Tibial nerve (tissue), 4 donors: ENCODE results near the gene FGF5. TPM values are rescaled to one million over a fixed set of nuclear protein-coding genes. Genes with fewer than 3 reads are reported as not detected.
"Not testable (repeated sequence)": the region's sequence is repeated elsewhere in the genome, so short reads cannot be mapped to it uniquely, and the experiment has no call there.

Source experiments
- DNase-seq, 2 donors: peaks; one replicate each; pipeline ENCODE4 v3.0.0-alpha.2; 2019; ENCODE audit warnings: low spot score in 2 of 2
- H3K27ac ChIP-seq, 4 donors: fragments of 200-600 bp; sonication (generic) in 3 of 4; one replicate each; pipeline ENCODE4 v1.5.1; 2017 to 2019; ENCODE audit warnings: mild to moderate bottlenecking in 1 of 4
- H3K27me3 ChIP-seq, 2 donors: fragments of 200-600 bp; sonication (generic) in 1 of 2; one replicate each; pipeline versions ENCODE4 v1.5.1 to v1.6.0; 2017 to 2019
- H3K36me3 ChIP-seq, 3 donors: fragments of 200-600 bp; sonication (generic); one replicate each; pipeline ENCODE4 v1.5.1; 2018 to 2019
- H3K4me1 ChIP-seq, 4 donors: fragments of 200-600 bp; sonication (generic) in 3 of 4; one replicate each; pipeline ENCODE4 v1.5.1; 2017 to 2019
- H3K4me3 ChIP-seq, 4 donors: fragments of 200-600 bp; sonication (generic) in 3 of 4; one replicate each; pipeline ENCODE4 v1.5.1; 2017 to 2019; ENCODE audit warnings: mild to moderate bottlenecking in 1 of 4, moderate library complexity in 1 of 4
- H3K9me3 ChIP-seq, 4 donors: fragments of 200-600 bp; sonication (generic) in 3 of 4; one replicate each; pipeline ENCODE4 v1.5.1; 2017 to 2019
- CTCF ChIP-seq, 5 experiments: fragments of 200-600 bp in 3 of 5; fragments of 450-650 bp in 2 of 5; sonication (generic) in 3 of 5; IDR thresholded peaks; one replicate each; pipeline ENCODE4 v1.5.1; 2016 to 2019; ENCODE audit warnings: antibody characterized with exemption in 5 of 5, mild to moderate bottlenecking in 3 of 5, moderate library complexity in 2 of 5
- EP300 ChIP-seq, 2 donors: sonication (generic); formaldehyde crosslinking; IDR thresholded peaks; one replicate each; pipeline ENCODE4 v1.6.1; 2017; ENCODE audit warnings: antibody characterized with exemption in 2 of 2, mild to moderate bottlenecking in 1 of 2
- POLR2A ChIP-seq, 2 donors: fragments of 450-650 bp; IDR thresholded peaks; one replicate each; pipeline ENCODE4 v1.6.1; 2017; ENCODE audit warnings: antibody characterized with exemption in 2 of 2, mild to moderate bottlenecking in 2 of 2, moderate library complexity in 2 of 2
- WGBS, 2 donors: methylation state at CpG; one replicate each; pipeline ENCODE4 v1.1.5; 2018; 5-methylcytosine and 5-hydroxymethylcytosine counted together
- total RNA-seq, 4 donors: library from RNA; depleted of rRNA; stranded (reverse); fragments of >200 nt; gene quantifications; one replicate each; pipeline ENCODE4 v1.1.0, GENCODE V29; 2016

FGF5 gene
- total RNA-seq, 4 donors from 2014 or later = 0.60 TPM; not detected in 3

- no peaks in the 10 kb centered on the region for H3K36me3 ChIP-seq
- H3K27me3 ChIP-seq = peaks cover 0 to 38% of the 10 kb centered on the region in 2 donors
- 72 to 90% methylated on average over 1 of the region's 1 CpG for WGBS, 2 donors
- DNase-seq = no peak
- no peaks in the 10 kb centered on the region for H3K9me3 ChIP-seq
- H3K4me1 ChIP-seq = peaks cover 0 to 19% (median 9%) of the 10 kb centered on the region in 4 donors
- TF ChIP-seq CTCF (IDR thresholded peaks at IDR 0.05) = no peak
- no peak for TF ChIP-seq POLR2A (IDR thresholded peaks at IDR 0.05)
- TF ChIP-seq EP300 (IDR thresholded peaks at IDR 0.05) = no peak
- no peak overlapping the region for H3K4me3 ChIP-seq
- H3K27ac ChIP-seq = no peak overlapping the region
Measured at GRCh38 chr4:80270868-80271267, 4.4 kb downstream of the FGF5 start.

DNA sequence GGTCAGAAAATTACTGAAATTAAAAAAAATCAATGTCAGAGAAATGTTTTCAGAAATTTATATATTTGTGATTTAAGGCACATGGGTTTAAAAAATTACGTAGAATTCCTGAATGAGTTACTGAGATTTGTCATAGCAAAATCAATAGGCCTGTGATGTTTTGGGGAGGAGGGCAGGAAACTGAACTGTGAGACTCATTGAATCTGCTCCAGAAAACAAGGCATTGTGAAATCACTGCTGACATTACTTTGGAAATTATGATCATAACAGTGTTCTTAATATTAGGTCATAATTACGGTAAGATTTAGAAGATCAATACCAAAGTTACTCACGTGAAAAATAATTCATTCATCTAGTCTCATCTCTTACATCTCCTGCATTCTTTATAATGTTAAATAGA, 5.3 kb downstream of the FGF5 start:
- TF ChIP-seq POLR2A (IDR thresholded peaks at IDR 0.05) = no peak
- no peak for TF ChIP-seq EP300 (IDR thresholded peaks at IDR 0.05)
- TF ChIP-seq CTCF (IDR thresholded peaks at IDR 0.05) = no peak
- Histone ChIP-seq H3K4me1 (peaks cover 0 to 11% (median 2%) of the 10 kb centered on the region in 4 donors), H3K27me3 (peaks cover 0 to 29% of the 10 kb centered on the region in 2 donors), H3K9me3 (no peaks in the 10 kb centered on the region), H3K27ac (no peak overlapping the region), H3K4me3 (no peak overlapping the region), H3K36me3 (no peaks in the 10 kb centered on the region)
- WGBS, 2 donors = 68 to 82% methylated on average over 3 of the region's 3 CpGs
- DNase-seq = no peak

DNA sequence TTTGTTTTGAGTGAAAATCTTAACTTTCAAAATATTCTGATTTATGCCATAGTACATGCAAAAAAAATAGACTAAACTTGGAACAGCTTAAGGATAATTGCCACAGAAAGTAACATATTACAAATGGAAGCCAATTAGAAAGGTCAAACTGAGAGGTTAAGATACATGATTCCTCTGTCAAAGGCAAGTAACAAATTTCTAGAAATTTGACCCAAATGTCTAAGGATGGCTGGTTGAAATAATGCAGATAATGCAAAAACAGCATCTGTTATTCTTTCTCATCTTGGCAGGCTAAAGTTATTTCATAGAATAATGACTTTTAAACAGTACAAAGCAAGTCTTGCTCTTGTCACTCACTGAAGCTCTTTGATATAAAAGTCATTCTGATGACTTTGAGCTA, 10.5 kb downstream of the FGF5 start:
- Histone ChIP-seq H3K36me3 (no peaks in the 10 kb centered on the region), H3K27me3 (no peaks in the 10 kb centered on the region), H3K4me3 (no peak overlapping the region), H3K9me3 (no peaks in the 10 kb centered on the region), H3K4me1 (no peaks in the 10 kb centered on the region), H3K27ac (no peak overlapping the region)
- no peak for DNase-seq
- no peak for TF ChIP-seq POLR2A (IDR thresholded peaks at IDR 0.05)

DNA sequence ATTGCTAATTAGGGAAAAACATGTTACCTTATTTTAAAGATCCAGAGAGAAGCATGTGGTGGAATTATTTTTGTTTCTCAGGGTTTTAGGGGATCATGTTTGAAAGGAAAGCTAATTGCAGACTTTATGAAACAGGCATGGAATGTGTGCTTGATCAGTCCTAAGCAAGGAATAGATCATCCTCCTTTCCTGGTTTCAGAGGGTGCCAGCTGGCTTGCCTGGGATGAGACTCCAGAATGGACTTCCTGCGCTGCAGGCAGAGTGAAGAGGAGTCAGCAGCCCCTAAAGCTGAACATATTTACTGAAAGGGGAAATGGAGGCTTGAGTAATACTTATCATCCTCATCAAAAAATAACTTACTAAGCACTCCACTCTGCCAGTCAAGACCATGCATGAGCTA, 13.3 kb downstream of the FGF5 start:
- Histone ChIP-seq H3K4me3 (no peak overlapping the region), H3K9me3 (no peaks in the 10 kb centered on the region), H3K27ac (no peak overlapping the region), H3K27me3 (no peaks in the 10 kb centered on the region), H3K36me3 (no peaks in the 10 kb centered on the region), H3K4me1 (no peaks in the 10 kb centered on the region)
- TF ChIP-seq CTCF (IDR thresholded peaks at IDR 0.05) (no peak), POLR2A (IDR thresholded peaks at IDR 0.05) (no peak), EP300 (IDR thresholded peaks at IDR 0.05) (no peak)
- DNase-seq = no peak
- WGBS, 2 donors = 92 to 100% methylated on average over 1 of the region's 1 CpG

GRCh38 chr4:80286451-80286850, 20.0 kb downstream of the FGF5 start:
- 49 to 54% methylated on average over 7 of the region's 7 CpGs for WGBS, 2 donors
- H3K4me1 ChIP-seq = no peaks in the 10 kb centered on the region
- TF ChIP-seq EP300 (IDR thresholded peaks at IDR 0.05) (no peak), CTCF (IDR thresholded peaks at IDR 0.05) (no peak), POLR2A (IDR thresholded peaks at IDR 0.05) (no peak)

DNA sequence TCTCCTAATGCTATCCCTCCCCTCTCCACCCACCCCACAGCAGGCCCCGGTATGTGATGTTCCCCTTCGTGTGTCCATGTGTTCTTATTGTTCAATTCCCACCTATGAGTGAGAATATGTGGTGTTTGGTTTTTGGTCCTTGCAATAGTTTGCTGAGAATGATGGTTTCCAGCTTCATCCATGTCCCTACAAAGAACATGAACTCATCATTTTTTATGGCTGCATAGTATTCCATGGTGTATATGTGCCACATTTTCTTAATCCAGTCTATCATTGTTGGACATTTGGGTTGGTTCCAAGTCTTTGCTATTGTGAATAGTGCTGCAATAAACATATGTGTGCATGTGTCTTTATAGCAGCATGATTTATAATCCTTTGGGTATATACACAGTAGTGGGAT, 24.2 kb downstream of the FGF5 start:
- 91 to 100% methylated on average over 2 of the region's 2 CpGs for WGBS, 2 donors
- DNase-seq, H3K9me3 ChIP-seq, H3K27ac ChIP-seq, H3K4me3 ChIP-seq, H3K36me3 ChIP-seq, H3K4me1 ChIP-seq, H3K27me3 ChIP-seq: not testable (repeated sequence)

More at GRCh38 chr4:80286451-80286850, 20.0 kb downstream of the FGF5 start:
- Histone ChIP-seq H3K4me3 (no peak overlapping the region), H3K9me3 (no peaks in the 10 kb centered on the region), H3K27me3 (no peaks in the 10 kb centered on the region), H3K36me3 (no peaks in the 10 kb centered on the region), H3K27ac (no peak overlapping the region)
- no peak for DNase-seq
